ENCODE measurements around the gene CCNL1.

The CCNL1 gene

DNA sequence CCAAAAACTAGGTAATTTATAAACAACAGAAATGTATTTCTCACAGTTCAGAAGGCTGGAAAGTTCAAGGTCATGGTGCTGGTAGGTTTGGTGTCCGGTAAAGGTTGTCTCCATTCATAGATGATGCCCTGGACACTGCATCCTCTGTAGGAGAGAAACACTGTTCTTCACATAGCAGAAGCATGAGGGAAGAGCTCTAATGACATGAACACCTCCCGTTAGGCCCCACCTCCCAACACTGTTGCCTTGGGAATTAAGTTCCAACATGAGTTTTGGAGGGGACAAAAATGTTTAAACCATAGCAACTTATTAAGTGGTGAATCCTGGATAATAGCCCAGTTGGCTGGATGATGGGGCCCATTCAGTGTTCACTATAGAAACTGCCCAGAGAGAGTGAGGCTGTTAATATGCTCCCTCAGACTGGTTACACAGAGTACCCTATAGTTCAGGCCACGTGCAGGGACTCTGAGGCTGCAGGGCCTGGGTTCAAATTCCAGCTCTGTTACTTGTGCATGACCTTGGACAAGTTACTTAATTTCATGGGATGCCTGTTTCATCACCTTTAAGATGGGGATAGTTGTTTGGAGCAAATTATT is 37.0 kb downstream of the CCNL1 start:
- DNase-seq = no peak

DNA sequence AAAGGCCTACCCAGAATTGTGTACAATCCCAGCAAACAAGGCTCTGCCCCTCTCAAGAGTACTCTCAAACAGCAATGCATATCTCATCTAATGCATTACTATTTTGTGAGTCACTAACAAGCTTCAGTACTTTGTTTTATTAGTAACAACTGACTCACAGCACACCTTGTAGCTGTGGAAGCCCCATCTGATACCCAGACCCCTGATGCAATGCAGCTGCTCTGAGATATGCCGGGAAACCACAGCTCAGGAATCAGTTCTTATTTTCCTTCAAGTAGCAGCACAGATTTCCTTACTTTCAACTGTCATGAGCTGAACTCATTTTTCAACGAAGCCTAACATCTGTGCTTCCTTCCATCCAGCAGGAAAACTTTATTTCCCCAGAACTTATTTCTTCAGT is 37.8 kb downstream of the CCNL1 start:
- DNase-seq = no peak

DNA sequence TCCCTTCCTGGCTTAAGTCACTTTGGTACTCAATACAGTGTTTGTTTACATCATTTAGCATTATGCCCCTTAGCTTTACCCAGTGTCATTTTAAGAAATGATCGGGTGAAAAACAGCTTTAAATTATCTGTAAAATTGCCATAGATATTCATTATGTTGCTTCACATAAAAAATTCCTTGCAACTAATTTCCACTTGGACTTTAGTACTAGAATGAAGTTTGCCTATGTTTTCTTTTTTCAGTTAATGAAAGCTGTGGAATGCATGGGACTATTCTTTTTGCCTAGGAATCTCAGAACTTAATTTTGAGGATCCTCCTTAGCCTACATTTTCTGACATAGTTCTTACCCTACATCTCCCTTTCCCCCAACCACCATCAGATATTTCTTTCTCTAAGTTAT is 38.4 kb downstream of the CCNL1 start:
- no peak for DNase-seq

DNA sequence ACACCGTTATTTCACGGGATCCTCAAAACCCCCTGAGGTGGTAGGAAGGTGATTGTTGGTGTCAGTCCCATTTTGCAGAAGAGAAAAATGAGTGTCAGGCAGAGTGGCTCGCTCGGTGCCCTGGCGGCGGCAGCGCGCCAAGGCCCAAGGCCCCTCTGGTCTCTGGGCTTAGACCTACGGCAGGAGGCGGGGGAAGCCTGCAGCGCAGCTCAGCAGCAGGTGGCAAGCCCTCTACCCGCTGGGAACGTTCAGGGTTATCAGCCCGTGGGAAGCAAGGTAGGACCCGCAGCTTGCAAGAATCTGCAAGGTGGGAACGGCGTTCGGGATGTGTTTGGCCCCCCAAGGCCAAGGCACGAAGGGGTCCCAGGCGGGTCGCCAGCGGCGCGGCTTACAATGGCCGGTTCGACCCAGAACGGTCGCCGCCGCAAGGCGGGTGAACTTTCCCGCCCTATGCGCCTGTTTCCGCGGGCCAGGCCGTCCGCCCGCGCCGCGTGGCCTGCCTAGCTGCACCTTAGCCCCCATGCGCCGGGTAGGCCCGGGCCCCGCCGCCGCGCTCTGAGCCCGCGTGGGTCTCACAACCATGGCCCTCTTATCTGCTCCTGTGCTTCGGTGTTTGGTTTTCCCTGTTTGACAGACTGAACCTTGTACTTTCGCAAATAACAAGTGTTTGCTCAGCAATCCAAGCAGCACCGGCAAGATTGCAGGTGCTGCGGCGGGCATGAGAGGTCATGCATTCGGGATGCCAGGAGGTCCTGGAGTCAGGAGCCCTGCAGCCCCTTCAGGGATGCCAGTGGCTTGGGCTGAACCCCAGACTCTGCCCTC is 39.7 kb downstream of the CCNL1 start:
- DNase-seq = no peak

DNA sequence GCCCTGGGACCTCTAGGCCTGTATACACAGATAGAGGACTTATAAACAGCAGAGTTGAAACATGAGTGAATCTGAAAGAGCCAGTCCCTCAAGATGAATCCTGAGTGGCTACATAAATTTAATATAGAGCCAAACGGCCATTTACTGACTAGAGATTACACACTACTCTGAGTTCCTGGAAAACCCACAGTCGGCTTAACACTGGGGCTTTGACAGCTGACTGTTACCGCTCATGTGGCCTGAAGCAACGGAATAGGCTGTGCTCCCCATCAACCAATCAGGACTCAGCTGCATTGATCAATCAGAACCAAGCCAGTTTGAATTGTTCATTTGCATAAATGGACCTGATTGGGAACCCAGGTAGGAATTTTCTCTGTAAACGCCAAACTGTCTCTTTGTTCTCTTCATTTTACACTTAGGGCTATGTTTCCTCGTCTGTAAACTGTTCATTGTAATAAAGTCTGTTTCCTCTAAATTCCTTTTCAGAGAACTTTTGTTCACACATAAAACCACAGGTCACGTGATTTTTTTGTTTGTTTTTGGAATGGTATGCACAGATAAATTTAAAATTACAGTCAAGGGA is 40.5 kb downstream of the CCNL1 start:
- DNase-seq = no peak

DNA sequence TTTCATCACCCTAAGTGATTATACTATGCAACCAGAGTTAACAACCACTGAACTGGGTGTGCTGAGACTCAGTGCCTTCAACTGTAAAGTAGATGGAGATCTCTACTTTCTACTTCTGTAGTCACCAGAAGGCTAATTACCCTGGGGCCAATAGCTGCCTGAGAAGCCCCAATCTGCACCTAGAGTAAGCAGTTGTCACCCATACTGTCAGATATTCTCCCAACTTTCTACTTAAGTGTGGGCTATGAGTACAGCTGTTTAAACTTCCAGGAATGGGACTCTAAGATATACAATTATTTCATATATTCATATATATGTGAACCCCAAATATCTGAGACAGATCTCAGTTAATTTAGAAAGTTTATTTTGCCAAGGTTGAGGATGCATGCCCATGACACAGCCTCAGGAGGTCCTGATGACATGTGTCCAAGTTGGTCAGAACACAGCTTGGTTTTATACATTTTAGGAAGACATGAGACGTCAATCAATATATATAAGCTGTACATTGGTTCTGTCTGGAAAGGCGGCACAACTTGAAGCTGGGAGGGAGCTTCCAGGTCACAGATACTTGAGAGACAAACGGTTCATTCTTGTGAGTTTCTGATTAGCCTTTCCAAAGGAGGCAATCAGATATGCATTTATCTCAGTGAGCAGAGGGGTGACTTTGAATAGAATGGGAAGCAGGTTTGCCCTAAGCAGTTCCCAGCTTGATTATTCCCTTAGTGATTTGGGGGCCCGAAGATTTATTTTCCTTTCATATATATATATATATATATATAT is 41.9 kb downstream of the CCNL1 start:
- DNase-seq = no peak

DNA sequence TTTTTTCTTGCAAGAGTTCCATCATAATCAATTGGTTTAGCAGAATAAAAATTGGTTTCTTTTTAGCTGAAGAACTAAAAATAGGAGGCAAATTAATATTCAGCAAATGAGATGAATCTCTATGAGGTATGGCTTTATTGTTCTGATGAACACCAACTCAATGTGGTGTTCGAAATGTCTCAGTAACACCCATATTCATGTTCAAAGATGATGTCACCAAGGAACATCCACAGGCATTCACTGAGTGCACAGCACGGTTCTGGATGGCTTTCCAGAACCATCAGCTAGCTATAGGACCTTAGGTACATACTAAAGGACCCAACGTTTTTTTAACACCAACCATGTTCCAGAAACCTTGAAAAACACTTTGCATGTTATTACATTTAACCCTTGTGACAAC is 42.7 kb downstream of the CCNL1 start:
- no peak for DNase-seq

DNA sequence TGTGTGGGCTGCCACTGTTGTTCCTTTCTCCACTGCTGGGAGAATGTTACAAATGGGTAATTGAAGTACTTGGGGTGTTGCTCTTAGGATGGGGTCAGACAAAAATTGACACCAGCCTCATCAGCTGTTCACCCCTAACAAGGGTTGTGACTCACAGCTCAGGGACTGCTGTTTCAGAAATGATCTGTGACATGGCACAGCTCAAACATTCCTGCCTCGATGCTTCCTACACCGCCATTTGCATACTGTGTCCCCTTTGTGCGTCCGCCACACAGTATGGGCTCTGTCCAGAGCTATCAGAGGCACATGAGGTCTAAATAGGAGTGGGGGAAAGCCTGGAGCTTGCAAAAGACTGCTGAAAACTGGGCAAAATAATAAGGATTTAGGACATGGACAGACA is 43.9 kb downstream of the CCNL1 start:
- DNase-seq = no peak

DNA sequence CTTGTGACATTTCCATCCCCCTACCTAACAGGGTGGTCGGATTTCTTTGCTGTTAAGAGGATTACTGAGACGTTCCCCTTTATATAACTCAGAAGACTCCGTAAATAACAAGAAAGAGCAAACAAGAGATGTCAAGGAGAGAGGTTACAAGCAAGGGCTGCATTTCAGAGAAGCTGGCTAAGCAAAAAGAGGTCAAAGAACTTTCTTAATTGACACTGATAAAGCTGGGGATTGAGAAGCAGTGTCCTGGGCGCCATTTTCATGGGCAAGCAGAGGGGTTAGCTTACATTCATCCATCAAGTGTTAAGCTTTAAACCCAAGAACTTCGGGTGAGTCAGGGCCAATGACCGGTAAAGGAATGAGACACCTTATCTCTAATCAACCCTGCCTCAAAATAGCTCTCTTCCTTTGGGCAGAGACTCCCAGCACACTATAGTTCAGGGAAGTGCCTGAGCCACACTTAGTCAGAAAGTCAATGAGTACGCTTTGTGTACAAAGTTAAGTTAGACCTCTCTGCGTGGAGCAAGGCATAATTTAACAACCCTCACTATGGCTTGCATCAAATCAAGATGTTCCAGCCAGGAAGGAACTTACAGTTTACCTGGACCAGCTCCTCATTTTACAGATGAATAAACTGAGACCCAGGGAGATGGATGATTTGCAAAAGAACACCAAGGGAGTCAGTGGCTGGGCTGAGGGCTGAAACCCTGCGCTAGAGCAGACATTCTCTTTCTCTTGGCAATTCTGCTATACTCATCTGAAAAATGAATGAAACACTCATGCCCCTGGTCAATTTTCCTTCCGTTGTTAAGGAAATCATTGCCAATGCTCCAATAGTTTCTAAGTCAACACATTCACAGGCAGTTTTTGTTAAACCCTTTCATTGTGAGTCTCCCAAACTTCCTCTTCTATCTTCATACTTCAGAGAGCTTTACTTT is 44.6 kb downstream of the CCNL1 start:
- DNase-seq = no peak

DNA sequence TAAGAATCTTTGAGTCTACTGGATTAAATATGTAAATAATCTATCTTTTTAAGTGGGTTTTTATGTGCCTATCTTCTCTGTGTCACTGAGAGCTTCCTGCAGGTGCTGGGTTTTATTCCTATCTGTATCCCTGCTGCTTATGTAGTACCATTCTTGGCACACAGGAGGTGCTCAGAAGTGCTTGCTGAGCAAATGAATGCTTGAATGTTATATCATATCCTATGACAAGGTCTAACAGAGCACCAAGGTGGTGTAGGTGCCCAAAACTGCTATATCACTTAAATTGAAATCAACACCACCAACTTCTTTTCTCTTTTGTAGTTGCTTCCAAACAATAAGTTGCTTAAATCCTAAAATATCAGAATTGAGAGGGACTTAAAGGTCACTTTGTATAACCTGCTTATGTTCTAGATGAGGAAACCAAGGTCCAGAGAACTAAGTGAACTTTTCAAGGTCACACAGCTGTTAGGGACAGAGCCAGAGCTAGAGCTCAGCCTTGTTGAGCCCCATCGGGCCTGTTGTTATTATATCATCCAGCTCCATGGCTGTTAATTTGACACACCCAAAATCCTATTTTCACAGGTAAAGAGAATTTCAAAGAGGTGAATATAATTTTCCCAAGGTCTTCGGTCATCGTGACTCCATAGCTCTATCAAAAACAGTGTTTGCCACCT is 46.0 kb downstream of the CCNL1 start:
- DNase-seq = no peak

DNA sequence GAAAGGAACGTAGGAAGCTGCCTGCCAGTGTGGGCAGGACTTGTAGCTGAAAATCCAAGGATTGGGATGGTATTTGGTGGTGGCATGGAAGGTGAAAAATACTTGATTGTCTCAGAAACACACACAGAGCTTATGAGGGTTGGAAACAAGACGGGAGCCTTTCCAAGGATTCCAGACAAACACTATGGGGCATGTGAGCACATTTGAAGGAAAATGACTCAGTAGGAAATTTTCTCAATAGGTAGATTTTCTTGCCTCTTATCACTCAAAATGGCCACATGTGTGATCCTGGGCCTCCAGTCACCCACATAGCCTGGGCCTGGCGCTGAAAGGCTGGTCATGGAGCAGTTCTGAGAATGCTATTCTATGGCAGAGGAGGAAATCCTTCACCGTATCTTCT is 47.4 kb downstream of the CCNL1 start:
- no peak for DNase-seq

DNA sequence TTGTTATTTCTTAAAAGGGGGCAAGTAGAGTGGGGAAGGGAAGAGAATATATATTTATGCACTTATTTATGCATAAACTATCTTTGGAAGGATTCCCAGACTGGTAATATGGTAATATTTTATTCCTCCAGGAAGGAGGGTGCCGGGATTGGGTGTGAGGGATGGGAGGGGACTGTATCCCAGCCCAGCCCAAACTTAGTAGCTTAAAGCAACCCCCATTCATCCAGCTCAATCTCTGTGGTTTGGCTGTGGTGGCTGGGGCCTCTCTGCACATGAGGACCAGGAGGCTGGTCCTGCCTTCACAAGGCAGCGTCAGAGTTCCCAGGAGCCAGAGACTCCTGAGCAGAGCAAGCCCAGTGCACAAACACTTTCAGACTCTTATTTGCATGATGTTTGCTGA is 48.4 kb downstream of the CCNL1 start:
- DNase-seq = no peak

DNA sequence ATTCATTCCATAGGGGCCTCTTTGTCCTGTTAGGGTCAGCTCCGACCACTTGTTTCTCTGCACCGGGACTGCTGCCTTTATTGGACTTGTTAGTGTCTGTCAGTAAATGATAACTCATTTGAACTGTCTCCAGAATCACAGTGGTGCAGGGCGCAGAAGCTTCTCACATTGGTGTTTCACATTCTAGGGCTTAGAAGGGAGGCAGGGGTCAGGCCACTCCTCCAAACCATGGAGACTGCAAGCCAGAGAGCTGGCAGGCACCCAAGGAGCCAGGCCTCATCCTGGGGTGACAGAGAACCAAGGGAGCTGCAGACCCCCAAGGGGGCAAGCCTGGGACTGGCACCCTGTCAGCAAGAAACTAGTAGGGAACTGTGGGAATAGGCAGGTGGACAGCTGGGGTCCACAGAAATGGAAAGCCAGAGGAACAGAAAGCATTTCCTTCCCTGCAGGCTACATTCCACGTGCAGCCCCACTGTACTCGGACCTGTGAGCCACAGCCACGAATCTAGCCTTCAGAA is 49.1 kb downstream of the CCNL1 start:
- no peak for DNase-seq

DNA sequence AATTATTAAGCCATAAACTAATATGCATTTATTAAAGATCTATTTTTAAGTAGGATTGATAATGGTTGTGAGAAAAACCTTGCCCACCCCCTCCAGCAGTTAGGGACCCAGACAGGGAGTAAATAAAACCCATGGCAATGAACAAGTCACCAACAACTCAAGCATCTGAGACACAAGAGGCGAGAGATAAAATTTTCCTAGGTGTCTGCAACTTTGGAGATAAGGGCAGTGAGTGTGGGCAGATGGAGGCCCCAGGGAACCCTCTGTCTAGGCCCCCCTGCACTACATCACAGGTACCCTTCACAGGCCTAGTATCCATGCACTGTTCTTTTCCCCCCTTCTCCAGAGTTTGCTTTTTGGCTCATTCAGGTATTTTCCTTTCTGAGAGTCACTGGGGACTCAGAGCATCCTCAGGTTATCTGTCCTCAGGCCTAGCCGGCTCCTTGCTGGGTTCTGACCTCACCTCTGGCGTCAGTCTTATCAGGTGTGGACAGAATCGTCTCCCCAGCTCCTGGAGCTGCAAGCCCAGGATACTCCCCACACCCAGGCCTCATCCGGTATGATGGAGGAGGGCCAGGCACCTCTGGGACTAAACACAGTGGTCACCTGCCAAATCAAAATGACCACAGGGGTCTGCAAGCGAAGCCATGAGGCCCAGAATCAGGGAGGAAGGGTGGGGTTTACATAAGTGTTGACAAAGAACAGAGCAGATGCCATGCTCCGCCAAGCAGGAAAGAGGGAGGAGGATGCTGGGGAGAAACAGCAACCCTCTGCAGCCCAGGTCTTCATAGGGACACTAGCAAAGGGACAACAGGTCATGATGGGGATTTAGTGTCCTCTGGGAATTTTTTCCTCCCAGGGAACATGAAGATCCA is 50.4 kb downstream of the CCNL1 start:
- DNase-seq = no peak

DNA sequence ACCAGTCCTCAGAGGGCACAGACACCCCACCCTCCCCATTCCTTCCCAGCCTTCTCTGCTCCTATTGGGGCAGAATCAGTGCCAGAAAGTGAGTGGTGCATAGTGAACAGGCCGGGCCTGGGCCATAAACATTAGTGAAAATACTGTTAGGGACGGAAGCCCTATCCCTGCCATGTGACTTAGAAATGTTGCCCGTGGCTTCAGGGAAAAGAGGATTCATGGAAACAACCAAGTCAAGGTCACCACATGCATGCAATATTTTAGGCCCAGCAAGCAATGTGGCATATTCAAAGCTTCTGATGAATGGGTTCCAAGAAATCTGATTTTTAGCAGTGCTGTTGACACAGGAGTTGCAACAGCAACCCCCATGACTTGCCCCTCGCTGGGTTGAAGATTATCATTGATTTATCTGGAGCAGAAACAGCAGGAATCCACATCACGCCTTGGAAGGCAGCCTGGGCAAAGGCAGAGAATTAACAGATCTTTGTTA is 52.3 kb downstream of the CCNL1 start:
- DNase-seq = no peak

DNA sequence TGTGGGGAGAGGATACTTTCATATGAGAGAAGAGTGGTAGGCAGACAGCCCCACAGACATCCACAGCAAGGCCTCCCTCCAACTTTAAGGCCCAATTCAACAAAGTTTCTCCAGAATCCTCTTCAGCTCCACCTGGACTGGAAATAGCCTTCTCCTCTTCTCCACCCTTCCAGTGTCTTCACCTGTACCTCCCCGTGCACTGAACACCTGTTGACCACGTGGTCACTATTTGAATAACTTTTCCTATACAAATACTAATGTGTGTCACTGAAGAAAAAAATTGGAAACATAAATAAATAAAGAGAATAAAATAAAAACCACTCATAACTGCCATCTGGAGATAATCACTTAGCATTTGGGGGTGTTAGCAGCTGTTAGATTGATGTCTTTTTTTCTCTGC is 52.9 kb downstream of the CCNL1 start:
- no peak for DNase-seq

DNA sequence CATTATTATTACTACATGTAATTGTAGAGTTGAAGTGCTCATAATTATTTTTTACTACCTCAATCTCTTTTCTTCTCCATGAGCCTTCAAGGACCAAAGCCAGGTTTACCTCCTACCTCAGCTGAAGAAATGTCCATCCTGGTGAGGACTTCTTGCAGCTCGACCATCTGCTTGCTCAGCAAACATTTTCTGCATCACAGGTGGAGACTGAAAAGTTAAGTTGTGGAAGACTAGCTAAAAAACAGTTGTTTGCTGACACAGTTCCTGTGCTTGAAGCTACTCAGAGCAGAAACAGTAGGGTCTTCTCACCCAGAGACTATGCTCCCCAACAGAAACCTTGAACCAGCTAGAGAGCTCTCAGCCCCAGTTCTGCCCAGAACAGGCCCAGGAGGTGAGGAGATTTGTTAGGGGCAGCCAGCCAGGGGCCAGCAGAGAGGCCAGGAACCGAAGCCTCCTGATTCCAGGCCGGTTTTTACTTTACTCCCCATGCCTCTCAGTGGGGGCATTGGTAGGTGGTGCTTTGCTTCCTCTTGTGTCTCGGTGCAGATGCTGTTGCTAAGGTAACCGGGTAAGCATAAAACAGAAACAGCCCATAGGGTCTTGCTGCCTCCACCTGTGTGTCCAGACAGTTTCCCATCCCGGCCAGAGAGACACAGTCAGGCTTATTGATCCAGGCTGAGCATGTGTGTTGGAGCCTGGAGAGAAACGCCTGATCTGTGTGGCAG is 54.9 kb downstream of the CCNL1 start:
- no peak for DNase-seq

DNA sequence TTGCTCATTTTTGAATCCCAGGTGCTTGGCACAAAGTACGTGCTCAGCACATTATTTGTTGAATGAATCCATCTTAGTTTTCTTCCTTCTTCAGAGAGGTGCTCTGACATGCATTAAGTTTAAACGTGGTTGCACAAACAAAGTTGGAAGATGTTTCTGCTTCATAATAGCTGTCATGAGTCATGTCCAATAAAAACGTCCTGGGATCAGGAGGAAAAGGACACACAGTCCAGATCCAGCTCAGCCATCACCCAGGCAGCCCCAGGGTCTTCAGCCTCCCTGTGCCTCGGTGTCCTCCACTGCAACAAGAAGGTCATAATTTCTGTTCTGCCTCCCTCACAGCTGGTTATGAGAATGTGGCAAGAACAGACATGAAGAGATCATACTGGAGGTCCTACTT is 55.4 kb downstream of the CCNL1 start:
- no peak for DNase-seq

DNA sequence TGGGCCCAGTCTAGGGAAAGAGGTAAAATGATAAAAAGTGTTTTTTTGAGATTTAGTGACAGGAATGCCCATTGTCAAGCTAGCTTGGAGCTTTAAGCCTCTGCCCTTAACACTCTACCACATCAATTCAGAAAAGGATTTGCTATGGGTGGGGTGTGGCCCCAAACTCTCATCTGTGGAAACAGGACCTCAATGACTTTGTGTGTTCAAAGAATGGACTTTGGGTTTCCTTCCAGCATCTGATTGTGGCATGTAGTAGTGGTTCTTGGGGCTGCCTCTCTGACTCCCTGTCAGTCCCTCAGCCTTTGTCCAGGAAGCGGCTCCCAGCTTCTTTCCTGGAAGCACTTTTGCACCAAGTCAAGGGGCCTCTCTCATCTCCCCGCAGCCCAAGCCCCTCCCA is 56.1 kb downstream of the CCNL1 start:
- no peak for DNase-seq

DNA sequence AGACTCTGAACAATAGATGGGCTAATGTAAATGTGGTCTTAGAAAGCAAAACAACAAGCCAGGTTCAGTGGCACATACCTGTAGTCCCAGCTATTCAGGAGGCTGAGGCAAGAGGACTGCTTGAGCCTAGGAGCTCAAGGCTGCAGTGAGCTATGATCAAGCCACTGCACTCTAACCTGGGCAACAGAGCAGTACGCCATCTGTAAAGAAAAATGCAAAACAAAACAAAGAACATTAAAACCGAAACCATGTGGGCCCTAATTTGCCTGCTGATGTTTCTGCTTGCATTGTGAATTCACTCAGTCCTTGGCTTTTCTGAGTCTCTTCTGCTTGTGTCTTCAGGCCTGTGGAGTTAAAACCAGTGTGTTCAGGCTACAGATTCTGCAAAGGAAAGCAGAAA is 56.7 kb downstream of the CCNL1 start:
- DNase-seq = no peak

All from effector CD4-positive, alpha-beta T cell (primary cell).